Measurements from ENCODE around the gene WNT16.
"Not testable (repeated sequence)": the region's sequence is repeated elsewhere in the genome, so short reads cannot be mapped to it uniquely, and the experiment has no call there.

WNT16 gene

GRCh38 chr7:121305109-121305508, 23.7 kb upstream of the WNT16 start:
- no peak for FAIRE-seq
- DNase-seq (ENCODE audit: low spot score): no peak

- no peak for FAIRE-seq
- DNase-seq (ENCODE audit: low spot score): no peak
Measured at GRCh38 chr7:121306565-121306964, 22.2 kb upstream of the WNT16 start.

- no peak for FAIRE-seq
- no peak for DNase-seq (ENCODE audit: low spot score)
Measured at GRCh38 chr7:121307021-121307574, 21.7 kb upstream of the WNT16 start.

GRCh38 chr7:121313220-121313792, 15.5 kb upstream of the WNT16 start:
- DNase-seq (ENCODE audit: low spot score) (no peak), FAIRE-seq (no peak)

GRCh38 chr7:121313793-121314676, 14.8 kb upstream of the WNT16 start:
- FAIRE-seq (no peak), DNase-seq (ENCODE audit: low spot score) (peak; percentile 36)

GRCh38 chr7:121315170-121315569, 13.6 kb upstream of the WNT16 start:
- FAIRE-seq; DNase-seq (ENCODE audit: low spot score): not testable (repeated sequence)

GRCh38 chr7:121322460-121322859, 6.3 kb upstream of the WNT16 start:
- DNase-seq (ENCODE audit: low spot score) (no peak), FAIRE-seq (no peak)

- DNase-seq (ENCODE audit: low spot score) (no peak), FAIRE-seq (no peak)
Measured at GRCh38 chr7:121323515-121324302, 5.1 kb upstream of the WNT16 start.

- FAIRE-seq (no peak), DNase-seq (ENCODE audit: low spot score) (no peak)
Measured at GRCh38 chr7:121327671-121328070, 1.1 kb upstream of the WNT16 start.

- FAIRE-seq: no peak
- DNase-seq (ENCODE audit: low spot score): no peak
Measured at GRCh38 chr7:121329191-121330052, 622 bp downstream of the WNT16 start.

GRCh38 chr7:121330053-121330833, 1.4 kb downstream of the WNT16 start:
- DNase-seq (ENCODE audit: low spot score) (no peak), FAIRE-seq (no peak)

- no peak for DNase-seq (ENCODE audit: low spot score)
- FAIRE-seq: no peak
Measured at GRCh38 chr7:121331048-121331447, 2.2 kb downstream of the WNT16 start.

GRCh38 chr7:121331574-121331973, 2.8 kb downstream of the WNT16 start:
- FAIRE-seq (no peak), DNase-seq (ENCODE audit: low spot score) (no peak)

GRCh38 chr7:121334376-121334775, 5.6 kb downstream of the WNT16 start:
- DNase-seq (ENCODE audit: low spot score): no peak
- no peak for FAIRE-seq

- FAIRE-seq: no peak
Measured at GRCh38 chr7:121334875-121335648, 6.3 kb downstream of the WNT16 start.

GRCh38 chr7:121336579-121336978, 7.8 kb downstream of the WNT16 start:
- no peak for DNase-seq (ENCODE audit: low spot score)

More at GRCh38 chr7:121334875-121335648, 6.3 kb downstream of the WNT16 start:
- DNase-seq (ENCODE audit: low spot score): no peak

GRCh38 chr7:121337398-121337797, 8.6 kb downstream of the WNT16 start:
- FAIRE-seq: no peak
- DNase-seq (ENCODE audit: low spot score): no peak

More at GRCh38 chr7:121336579-121336978, 7.8 kb downstream of the WNT16 start:
- FAIRE-seq: no peak

GRCh38 chr7:121339082-121339481, 10.3 kb downstream of the WNT16 start:
- FAIRE-seq (no peak), DNase-seq (ENCODE audit: low spot score) (no peak)

GRCh38 chr7:121341933-121342332, 13.1 kb downstream of the WNT16 start:
- DNase-seq (ENCODE audit: low spot score) (no peak), FAIRE-seq (no peak)

All from urothelium cell line (cell line).